IPS DF 19.7 (cell line): ENCODE results near the gene KIF22.

Experiments
- DNase-seq: peaks from one replicate; pipeline ENCODE4 v3.0.0-alpha.2; 2013; ENCODE audit warnings: low read depth, low spot score

The KIF22 gene

DNA sequence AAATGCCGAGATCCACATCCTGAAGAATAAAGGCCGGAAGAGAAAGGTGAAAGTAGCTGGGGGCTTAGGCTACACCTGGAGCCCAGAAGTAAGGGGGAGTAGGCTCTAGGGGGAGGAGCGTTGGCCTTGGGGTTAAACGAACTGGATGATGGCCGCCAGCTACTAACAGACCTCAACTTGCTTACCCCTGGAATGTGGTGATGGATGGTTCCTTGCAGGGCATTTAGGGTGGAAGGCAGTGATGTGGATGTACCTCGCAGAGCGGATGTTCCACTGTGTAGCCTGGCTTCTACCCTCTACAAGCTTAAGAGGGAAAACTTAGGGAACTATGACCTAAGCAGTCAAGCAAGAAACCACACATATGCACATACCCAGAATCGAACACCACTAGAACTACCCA, 13.5 kb downstream of the KIF22 start:
- DNase-seq = no peak

DNA sequence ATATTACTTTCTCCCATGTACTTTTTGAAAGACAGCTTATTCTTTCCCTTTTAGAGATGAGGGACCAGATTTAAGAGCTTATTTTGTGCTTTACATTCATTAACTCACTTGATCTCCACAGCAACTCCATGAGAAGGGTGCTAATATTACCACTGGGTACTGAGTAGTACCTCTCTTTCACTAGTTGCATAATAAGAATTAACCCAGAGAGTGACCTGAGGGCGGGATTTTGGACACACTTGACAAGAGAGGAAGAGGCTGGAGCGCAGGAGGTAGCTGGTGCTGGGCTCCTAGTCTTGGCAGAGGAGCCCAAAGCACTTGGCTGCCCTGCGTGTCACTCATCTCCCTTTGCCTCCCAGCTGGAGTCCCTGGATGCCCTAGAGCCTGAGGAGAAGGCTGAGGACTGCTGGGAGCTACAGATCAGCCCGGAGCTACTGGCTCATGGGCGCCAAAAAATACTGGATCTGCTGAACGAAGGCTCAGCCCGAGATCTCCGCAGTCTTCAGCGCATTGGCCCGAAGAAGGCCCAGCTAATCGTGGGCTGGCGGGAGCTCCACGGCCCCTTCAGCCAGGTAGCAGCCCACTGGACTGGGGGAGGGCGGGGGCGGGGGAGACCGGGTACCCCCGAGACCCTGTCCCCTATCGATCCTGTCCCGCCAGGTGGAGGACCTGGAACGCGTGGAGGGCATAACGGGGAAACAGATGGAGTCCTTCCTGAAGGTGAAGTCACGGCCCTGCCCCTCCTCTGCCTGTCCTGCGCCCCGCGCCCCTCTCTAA, 14.1 kb downstream of the KIF22 start:
- no peak for DNase-seq

DNA sequence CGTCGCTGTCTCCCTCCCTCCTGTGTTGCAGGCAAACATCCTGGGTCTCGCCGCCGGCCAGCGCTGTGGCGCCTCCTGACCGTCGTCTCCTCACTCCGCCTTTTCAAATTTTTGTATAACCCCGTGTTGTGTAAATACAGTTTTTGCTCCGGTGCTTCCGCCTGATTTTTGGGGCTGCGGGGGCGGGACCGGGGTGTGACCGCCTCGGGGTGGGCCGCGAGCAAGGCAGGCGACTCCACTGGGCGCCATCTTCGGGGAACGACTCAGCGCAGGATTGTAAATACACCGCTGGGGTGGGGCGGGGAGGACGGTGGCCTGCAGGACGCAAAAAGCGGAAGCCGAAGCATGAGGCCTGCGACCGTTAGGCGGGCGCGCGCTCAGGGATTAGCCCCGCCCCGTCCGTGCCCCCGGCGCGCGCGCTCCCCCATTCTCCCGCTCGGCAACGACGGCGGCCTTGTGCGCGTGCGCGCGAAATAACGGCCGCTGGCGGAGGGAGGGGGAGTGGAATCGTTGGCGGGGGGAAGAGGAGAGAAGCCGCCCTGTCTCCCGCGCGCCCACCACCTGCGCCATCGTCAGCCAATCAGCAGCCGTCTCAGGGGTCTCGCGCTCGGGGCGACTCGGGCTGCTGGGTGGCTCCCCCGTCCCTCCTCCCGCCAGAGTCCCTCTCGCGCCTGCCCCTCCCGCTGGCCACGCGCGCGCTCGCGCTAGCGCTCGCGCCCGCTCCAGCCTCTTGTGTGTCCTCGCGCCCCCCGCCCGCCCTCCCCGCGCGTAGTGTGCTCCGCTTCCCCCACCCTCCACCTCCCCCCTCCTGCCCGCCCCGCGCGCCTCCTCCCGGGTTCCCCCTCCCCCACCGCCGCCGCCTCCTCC, 14.9 kb downstream of the KIF22 start:
- DNase-seq = peak; percentile 75

DNA sequence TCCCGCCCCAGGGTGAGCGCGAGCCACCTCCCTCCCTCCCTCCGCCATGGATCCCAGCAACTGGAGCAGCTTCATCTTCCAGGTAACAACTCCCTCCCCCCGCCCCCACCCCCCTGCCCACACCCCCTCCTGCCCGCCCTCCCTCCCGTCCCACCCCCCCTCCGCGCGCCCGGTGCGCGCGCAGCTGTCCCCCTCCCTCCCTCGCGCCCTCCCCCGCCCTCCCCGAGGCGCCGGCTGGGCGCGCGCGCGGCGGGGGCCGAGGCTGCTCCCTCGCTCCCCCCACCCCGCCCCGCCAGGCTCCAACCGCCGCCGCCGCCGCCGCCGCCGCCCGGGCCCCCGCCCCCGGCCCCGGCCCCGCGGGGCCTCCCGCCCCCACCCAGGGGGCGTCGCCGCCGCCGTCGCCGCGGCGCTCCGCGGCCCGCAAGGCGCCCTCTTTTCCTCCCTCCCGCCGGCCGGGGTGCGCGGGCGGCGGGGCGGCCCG, 15.6 kb downstream of the KIF22 start, which contains the start of gene MAZ:
MAZ (plus strand) TSS at position 431 of the 481 bp plus-strand sequence. CDS start 173 bp downstream, outside the sequence.
- DNase-seq = no peak

DNA sequence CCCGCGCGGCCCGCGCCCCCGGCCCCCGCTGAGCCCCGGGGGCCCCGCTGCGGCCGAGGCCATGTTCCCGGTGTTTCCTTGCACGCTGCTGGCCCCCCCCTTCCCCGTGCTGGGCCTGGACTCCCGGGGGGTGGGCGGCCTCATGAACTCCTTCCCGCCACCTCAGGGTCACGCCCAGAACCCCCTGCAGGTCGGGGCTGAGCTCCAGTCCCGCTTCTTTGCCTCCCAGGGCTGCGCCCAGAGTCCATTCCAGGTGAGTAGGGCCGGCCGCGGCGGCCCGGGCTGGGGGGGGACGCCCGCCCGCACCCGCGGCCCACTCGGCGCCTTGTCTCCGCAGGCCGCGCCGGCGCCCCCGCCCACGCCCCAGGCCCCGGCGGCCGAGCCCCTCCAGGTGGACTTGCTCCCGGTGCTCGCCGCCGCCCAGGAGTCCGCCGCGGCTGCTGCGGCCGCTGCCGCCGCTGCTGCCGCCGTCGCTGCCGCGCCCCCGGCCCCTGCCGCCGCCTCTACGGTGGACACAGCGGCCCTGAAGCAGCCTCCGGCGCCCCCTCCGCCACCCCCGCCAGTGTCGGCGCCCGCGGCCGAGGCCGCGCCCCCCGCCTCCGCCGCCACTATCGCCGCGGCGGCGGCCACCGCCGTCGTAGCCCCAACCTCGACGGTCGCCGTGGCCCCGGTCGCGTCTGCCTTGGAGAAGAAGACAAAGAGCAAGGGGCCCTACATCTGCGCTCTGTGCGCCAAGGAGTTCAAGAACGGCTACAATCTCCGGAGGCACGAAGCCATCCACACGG, 16.3 kb downstream of the KIF22 start:
- DNase-seq = no peak

DNA sequence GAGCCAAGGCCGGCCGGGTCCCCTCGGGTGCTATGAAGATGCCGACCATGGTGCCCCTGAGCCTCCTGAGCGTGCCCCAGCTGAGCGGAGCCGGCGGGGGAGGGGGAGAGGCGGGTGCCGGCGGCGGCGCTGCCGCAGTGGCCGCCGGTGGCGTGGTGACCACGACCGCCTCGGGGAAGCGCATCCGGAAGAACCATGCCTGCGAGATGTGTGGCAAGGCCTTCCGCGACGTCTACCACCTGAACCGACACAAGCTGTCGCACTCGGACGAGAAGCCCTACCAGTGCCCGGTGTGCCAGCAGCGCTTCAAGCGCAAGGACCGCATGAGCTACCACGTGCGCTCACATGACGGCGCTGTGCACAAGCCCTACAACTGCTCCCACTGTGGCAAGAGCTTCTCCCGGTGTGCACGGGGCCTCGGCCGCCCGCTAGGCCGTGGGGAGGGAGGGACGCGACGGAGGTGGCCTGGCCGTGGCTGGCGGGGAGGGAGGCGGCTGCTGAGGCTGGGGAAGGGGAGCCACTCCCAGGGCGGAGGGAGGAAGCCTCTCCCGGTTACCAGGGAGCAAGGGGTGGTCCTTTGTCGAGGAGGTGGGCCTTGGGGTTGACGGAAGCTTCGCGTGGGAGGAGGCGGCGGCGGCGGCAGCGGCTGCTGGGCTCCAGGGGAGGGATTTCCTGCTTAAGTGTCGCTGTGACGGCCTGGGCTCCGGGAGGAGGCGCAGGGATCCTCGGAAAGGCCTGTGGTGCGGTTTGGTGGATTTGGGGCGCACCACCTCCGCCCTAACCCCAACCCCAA, 17.1 kb downstream of the KIF22 start:
- no peak for DNase-seq

DNA sequence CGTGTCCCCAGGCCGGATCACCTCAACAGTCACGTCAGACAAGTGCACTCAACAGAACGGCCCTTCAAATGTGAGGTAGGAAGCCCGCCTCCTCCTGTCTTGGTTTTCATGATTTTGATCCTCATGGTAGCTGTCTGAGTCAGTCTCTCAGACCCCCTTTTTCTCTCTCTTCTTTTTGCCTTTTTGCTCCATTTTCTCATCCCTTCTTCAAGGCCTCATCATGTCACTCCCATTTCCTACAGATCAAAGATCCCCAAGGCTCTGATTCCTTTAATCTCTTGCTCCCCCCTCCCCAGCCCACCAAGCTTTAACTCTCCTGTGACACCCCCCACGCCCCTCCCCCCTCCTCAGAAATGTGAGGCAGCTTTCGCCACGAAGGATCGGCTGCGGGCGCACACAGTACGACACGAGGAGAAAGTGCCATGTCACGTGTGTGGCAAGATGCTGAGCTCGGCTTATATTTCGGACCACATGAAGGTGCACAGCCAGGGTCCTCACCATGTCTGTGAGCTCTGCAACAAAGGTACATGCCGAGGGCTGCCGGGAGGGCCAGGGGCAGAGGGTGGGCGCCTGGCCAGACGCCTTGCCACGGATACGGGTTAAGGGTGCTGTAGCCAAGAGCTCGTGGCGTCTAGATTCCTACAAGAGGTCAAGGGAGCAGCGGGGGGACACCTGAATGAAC, 17.8 kb downstream of the KIF22 start:
- DNase-seq = no peak

DNA sequence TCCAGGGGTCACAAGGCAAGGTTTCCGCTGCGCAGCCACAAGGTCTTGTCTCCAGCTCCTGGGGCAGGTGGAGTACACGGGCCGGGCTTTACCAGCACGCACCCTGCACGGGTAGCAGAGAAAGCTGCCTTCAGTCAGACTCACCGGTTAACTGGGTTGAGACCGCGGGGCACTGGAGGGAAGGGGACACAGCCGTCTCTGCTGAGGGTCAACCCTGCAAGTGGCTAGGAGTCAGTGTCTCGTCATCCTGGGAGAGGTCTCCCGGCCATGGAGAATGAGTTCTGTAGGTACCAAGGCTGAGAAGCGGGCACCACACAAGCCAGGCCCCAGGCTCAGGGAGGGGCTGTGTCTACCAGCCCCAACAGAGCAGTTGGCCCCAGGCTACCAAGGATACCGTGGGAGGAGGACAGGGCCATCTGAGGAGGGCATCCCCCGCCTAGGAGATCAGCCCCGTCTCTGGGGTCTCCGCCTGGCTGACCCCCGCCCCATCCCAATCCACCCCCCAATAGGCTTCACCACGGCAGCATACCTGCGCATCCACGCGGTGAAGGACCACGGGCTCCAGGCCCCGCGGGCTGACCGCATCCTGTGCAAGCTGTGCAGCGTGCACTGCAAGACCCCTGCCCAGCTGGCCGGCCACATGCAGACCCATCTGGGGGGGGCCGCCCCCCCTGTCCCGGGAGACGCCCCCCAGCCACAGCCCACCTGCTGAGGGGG, 18.6 kb downstream of the KIF22 start:
- no peak for DNase-seq

DNA sequence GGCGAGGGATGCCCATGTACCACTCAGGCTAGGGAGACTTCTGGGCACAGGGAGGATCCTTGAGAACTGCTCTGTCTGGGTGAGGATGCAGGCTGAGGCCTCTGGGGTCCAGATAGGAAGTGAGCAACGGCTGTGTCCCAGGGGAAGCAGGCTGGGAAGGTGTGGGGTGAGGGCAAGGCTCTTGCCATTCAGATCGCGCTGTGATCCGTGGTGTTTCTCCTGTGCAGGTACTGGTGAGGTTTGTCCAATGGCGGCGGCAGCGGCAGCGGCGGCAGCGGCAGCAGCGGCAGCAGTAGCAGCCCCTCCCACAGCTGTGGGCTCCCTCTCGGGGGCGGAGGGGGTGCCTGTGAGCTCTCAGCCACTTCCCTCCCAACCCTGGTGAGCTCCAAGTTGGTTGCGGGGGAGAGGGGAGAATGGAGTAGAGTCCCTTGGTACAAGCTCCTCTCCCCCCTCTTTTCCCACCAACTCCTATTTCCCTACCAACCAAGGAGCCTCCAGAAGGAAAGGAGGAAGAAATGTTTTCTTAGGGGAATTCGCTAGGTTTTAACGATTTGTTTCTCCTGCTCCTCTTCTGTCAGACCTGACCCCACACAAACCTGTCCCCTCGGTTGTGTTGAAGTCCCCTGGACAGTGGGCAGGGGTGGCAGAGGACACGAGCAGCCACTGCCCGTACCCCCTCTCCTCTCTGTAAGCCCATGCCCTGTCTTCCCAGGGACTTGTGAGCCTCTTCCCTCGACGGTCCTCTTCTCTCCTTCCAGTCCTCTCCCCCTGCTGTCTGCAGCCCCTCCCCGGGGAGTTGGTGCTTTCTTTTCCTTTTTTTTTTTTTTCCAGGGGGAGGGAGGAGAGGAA, 19.5 kb downstream of the KIF22 start:
- no peak for DNase-seq

DNA sequence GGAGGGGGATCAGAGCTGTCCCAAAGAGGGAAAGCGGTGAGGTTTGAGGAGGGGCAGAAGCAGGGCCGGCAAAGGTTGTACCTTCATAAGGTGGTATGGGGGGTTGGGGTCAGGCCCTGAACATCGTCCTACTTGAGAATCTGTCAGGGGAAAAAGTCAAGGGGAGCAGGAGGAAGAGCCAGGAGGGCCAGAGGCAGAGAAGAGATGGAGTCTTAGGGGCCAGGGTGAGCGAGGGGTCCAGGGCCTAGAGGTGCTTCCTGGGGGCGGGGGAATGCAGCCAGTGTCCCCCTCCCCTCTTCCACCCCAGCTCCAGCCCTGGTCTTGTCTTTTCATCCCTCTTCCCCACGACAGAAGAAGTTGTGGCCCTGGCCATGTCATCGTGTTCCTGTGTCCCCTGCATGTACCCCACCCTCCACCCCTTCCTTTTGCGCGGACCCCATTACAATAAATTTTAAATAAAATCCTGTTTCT, 20.2 kb downstream of the KIF22 start:
- no peak for DNase-seq

DNA sequence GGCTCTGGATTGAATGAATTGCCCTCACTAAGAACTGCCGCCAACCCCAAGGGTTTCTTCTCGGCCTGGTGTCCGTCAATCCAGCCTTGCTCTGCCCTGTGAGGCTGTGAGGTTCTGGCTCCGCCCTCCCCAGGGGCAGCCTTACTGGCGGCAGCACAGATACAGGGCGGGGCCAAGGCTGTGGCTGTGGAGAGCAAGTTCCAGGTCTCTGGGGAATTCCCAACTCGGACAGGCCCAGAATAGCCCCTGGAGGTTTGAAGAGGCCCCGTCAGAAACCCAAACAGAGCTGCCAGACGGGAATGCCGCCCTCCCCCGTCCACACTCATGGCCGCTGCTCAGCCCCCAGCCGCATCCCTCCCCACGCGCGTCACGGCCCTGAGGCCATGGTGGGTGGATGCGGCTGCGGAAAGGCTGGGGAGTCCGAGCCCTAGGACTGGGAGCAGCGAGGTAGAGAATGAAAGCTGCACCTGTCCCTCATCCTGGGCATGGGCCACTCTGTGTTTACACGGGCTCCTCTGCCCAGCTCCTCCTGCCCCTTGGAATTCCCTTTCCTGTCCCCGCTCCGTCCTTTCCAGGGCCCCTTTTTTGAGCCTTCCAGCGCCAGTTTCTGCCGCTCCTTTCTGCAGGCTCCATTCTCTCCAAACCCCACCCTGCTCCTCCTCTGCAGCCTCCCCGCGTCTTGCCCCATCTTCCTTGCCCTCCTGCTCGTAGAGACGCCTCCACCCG, 20.8 kb downstream of the KIF22 start:
- DNase-seq = peak; percentile 88

DNA sequence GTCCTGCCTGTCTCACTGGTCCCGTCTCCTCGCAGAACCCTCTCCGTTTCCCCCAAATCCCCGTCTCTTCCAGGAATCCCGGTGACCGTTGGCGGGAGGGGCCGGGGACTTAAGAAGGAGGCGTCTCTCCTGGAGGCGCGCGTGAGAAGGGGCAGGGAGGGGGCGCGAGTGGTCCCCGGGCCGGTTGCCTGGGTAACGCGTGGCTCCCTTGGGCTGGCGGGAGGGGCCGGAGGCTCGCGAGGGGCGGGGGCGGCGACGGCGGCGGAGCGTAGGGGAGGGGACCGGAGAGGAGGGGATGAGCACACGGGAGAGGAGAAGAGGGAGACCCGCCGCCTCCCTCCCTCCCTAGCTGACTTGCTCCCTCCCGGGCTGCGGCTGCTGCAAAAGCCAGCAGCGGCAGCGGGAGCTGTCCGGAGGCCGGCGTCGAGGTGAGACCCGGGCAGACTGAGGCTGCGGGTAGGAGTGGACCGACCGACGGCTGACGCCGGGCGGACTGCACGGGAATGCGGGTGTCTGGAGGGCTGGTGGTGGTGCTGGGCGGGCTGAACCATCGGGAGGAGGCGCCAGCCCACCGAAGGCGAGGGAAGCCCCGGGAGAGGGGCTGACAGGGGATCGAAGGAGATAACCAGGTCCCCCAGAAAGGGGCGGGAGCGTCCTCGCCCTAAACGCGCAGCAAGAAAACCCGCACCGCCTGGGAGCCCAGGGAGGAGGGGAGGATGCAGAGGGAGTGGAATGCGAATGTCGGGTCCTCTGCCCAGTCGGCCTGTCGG, 21.5 kb downstream of the KIF22 start, which contains the start of gene PRRT2:
PRRT2 (plus strand) TSS at position 298 of the 770 bp plus-strand sequence. CDS start 862 bp downstream, outside the sequence.
- no peak for DNase-seq

DNA sequence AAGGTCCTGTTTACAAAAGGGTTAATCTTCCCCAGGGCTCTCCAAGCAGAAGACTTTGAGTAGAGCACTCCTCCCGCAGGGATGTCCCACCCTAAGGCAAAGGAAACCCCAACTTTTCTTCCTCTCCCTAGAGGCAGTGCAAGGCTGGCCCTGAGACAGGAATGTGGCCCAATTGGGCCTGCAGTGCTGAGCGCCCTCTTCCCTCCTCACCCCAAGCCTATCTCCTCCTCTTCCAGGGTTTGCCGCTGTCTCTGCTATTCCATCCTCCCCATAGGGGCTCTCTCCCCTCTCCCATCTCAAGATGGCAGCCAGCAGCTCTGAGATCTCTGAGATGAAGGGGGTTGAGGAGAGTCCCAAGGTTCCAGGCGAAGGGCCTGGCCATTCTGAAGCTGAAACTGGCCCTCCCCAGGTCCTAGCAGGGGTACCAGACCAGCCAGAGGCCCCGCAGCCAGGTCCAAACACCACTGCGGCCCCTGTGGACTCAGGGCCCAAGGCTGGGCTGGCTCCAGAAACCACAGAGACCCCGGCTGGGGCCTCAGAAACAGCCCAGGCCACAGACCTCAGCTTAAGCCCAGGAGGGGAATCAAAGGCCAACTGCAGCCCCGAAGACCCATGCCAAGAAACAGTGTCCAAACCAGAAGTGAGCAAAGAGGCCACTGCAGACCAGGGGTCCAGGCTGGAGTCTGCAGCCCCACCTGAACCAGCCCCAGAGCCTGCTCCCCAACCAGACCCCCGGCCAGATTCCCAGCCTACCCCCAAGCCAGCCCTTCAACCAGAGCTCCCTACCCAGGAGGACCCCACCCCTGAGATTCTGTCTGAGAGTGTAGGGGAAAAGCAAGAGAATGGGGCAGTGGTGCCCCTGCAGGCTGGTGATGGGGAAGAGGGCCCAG, 22.4 kb downstream of the KIF22 start:
- DNase-seq = no peak

DNA sequence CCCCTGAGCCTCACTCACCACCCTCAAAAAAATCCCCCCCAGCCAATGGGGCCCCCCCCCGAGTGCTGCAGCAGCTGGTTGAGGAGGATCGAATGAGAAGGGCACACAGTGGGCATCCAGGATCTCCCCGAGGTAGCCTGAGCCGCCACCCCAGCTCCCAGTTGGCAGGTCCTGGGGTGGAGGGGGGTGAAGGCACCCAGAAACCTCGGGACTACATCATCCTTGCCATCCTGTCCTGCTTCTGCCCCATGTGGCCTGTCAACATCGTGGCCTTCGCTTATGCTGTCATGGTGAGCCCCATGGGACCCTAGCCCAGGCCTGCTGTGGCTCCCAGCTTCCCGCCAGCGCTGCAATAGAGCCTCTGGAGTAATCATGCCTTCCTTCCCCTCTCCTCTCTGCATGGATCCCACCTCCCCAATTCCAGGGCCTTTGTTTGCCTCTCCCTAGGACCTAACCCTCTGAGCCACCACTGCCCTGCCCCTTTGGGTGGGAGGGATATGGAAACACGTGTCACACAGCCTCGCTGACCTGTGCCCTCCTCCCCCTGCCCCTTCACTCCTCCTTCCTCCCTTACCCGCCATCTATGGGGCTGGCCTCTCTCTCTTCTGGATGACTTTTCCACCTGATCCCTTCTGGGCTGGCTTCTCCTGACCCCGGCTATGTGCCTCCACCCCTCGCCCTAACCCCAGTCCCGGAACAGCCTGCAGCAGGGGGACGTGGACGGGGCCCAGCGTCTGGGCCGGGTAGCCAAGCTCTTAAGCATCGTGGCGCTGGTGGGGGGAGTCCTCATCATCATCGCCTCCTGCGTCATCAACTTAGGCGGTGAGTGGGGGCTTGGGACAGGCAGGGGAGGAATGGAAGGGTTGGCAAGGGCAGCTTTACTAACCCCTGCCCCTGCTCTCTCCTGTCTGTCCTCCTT, 23.4 kb downstream of the KIF22 start:
- no peak for DNase-seq

DNA sequence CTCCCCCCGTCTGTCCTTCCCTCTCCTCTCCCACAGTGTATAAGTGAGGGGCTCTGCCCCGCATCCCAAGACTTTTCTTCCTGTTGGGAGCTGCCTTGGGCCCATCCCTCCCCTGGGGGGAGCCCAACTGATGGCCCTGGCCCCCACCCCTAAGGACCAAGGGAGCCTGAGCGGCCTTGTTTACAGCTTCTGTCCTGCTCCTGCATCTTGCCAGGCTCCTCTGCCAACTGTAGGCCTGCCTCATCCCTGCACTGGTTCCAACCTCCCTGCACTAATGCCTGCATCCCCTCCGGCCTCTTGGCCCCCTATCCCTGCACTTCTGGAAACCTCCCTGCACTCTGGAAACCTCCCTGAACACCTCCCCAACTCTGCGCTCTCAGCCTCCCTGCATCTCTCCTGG, 24.0 kb downstream of the KIF22 start:
- no peak for DNase-seq
